PC-9 (cell line): ENCODE measurements around the gene PKNOX2. TPM values are rescaled to one million over a fixed set of nuclear protein-coding genes. Genes with fewer than 3 reads are reported as not detected.

Experiments
- BruUV-seq: library from RNA; stranded (reverse); fragments of 400-500 nt; replicated peaks from 2 replicates; lab custom pipeline; 2021; lab: Mats Ljungman, UMichigan
- CTCF ChIA-PET: fragments of 300-600 bp; sonication (Branson Sonifier 250); formaldehyde crosslinking; loops from one replicate; lab custom pipeline; 2022; ENCODE audit warnings: antibody characterized with exemption; lab: Charles Lee
- POLR2A ChIA-PET: fragments of 300-600 bp; sonication (Branson Sonifier 250); formaldehyde crosslinking; loops from one replicate; lab custom pipeline; 2022; ENCODE audit warnings: antibody characterized with exemption; ENCODE audit not compliant: unreplicated experiment; lab: Charles Lee
- DNase-seq, 2 experiments: peaks; one replicate each; pipeline versions ENCODE4 v3.0.0 to v3.0.0-alpha.2; 2015 to 2022; ENCODE audit warnings: mixed read lengths in 1 of 2
- H2AFZ ChIP-seq: fragments of 200-600 bp; sonication (generic); 2 replicates; pipeline ENCODE4 v1.8.1; 2017; ENCODE audit warnings: antibody characterized with exemption
- H3F3A ChIP-seq: fragments of 200-600 bp; sonication (generic); 2 replicates; pipeline ENCODE4 v1.8.1; 2017; ENCODE audit warnings: antibody characterized with exemption, mild to moderate bottlenecking, low read depth; ENCODE audit not compliant: insufficient read depth
- H3K27ac ChIP-seq: fragments of 200-600 bp; sonication (generic); 2 replicates; pipeline ENCODE4 v1.6.1; 2016; ENCODE audit warnings: mixed run types
- H3K27me3 ChIP-seq: fragments of 200-600 bp; sonication (generic); 2 replicates; pipeline ENCODE4 v1.6.1; 2016; ENCODE audit warnings: low read depth, mixed run types; ENCODE audit not compliant: insufficient read depth
- H3K36me3 ChIP-seq: fragments of 200-600 bp; sonication (generic); 2 replicates; pipeline ENCODE4 v1.6.1; 2016; ENCODE audit warnings: low read depth, mixed run types
- H3K4me1 ChIP-seq: fragments of 200-600 bp; sonication (generic); replicated peaks from 2 replicates; pipeline ENCODE4 v1.6.1; 2016; ENCODE audit warnings: mixed run types; ENCODE audit not compliant: insufficient read depth
- H3K4me2 ChIP-seq: fragments of 200-600 bp; sonication (generic); 2 replicates; pipeline ENCODE4 v1.6.1; 2017; ENCODE audit warnings: mixed run types
- H3K4me3 ChIP-seq: fragments of 200-600 bp; sonication (generic); 2 replicates; pipeline ENCODE4 v1.6.1; 2016; ENCODE audit warnings: mixed run types
- H3K79me2 ChIP-seq: fragments of 200-600 bp; sonication (generic); 2 replicates; pipeline ENCODE4 v1.6.1; 2017; ENCODE audit warnings: low read depth, mixed run types
- H3K9me2 ChIP-seq: fragments of 200-600 bp; sonication (generic); 2 replicates; pipeline ENCODE4 v1.8.1; 2017; ENCODE audit warnings: mild to moderate bottlenecking; ENCODE audit not compliant: insufficient read depth
- H3K9me3 ChIP-seq: fragments of 200-600 bp; sonication (generic); 2 replicates; pipeline ENCODE4 v1.8.1; 2016; ENCODE audit warnings: low read depth; ENCODE audit not compliant: insufficient read depth
- H4K20me1 ChIP-seq: fragments of 200-600 bp; sonication (generic); 2 replicates; pipeline ENCODE4 v1.8.1; 2017; ENCODE audit not compliant: insufficient read depth
- CTCF ChIP-seq: fragments of 200-600 bp; sonication (generic); conservative IDR thresholded peaks from 2 replicates; pipeline ENCODE4 v1.6.1; 2017; ENCODE audit warnings: mixed run types, antibody characterized with exemption, mild to moderate bottlenecking, moderate library complexity
- EZH2 ChIP-seq: fragments of 200-600 bp; sonication (generic); IDR thresholded peaks from 2 replicates; pipeline ENCODE4 v1.8.0; 2017; ENCODE audit warnings: antibody characterized with exemption, low read depth
- intact Hi-C: fragments of 100-400 bp; cut with micrococcal nuclease; formaldehyde crosslinking; loops from one replicate; pipeline ENCODE4 v1.10.0; 2022; ENCODE audit not compliant: unreplicated experiment
- total RNA-seq: library from RNA; stranded (reverse); gene quantifications from 2 replicates; pipeline ENCODE4 v1.2.3, GENCODE V29; 2021

PKNOX2 gene
- total RNA-seq, 1 experiment from 2014 or later, result not detected

- H3K9me3 ChIP-seq, result no peaks in the 10 kb centered on the region
- ChIA-PET POLR2A (no interaction called here), CTCF (no interaction called here)
- DNase-seq, result no peak
- H3K27me3 ChIP-seq, result peaks cover 33% of the 10 kb centered on the region
- no peaks in the 10 kb centered on the region for H3K79me2 ChIP-seq
- intact Hi-C loops, result no loop called here
- no peak overlapping the region for H2AFZ ChIP-seq
- no TSS peak for BruUV-seq
- H3K9me2 ChIP-seq, result no peaks in the 10 kb centered on the region
- no peak overlapping the region for H3K4me2 ChIP-seq
- no peak overlapping the region for H3K27ac ChIP-seq
- no peak overlapping the region for H3K4me3 ChIP-seq
- H3K4me1 ChIP-seq, result no peaks in the 10 kb centered on the region
- TF ChIP-seq EZH2 (no peak), CTCF (no peak)
- H4K20me1 ChIP-seq, result no peaks in the 10 kb centered on the region
- no peaks in the 10 kb centered on the region for H3F3A ChIP-seq
- H3K36me3 ChIP-seq, result no peaks in the 10 kb centered on the region
Measured at GRCh38 chr11:125326126-125326525, 161.6 kb downstream of the PKNOX2 start.

- H3F3A ChIP-seq, result no peaks in the 10 kb centered on the region
- H3K36me3 ChIP-seq, result no peaks in the 10 kb centered on the region
- POLR2A ChIA-PET, result no interaction called here
- H3K4me1 ChIP-seq, result no peaks in the 10 kb centered on the region
- no peak overlapping the region for H3K4me3 ChIP-seq
- no peak overlapping the region for H3K4me2 ChIP-seq
- H3K27ac ChIP-seq, result no peak overlapping the region
- H3K79me2 ChIP-seq, result no peaks in the 10 kb centered on the region
- BruUV-seq, result no TSS peak
- intact Hi-C loops, result no loop called here
- peaks cover 24% of the 10 kb centered on the region; the same call in 1 of the 2 replicates for H3K27me3 ChIP-seq
- no peaks in the 10 kb centered on the region for H3K9me3 ChIP-seq
- CTCF ChIA-PET, result no interaction called here
- H2AFZ ChIP-seq, result no peak overlapping the region
- H3K9me2 ChIP-seq, result no peaks in the 10 kb centered on the region
- H4K20me1 ChIP-seq, result no peaks in the 10 kb centered on the region
- DNase-seq, result no peak
- TF ChIP-seq CTCF (no peak), EZH2 (no peak)
Measured at GRCh38 chr11:125327518-125328224, 163.1 kb downstream of the PKNOX2 start.

GRCh38 chr11:125328225-125328580 is 163.7 kb downstream of the PKNOX2 start:
- intact Hi-C loops, result no loop called here
- DNase-seq, result no peak
- H3K4me2 ChIP-seq, result no peak overlapping the region
- ChIA-PET CTCF (no interaction called here), POLR2A (no interaction called here)
- H3F3A ChIP-seq, result no peaks in the 10 kb centered on the region
- H3K4me3 ChIP-seq, result no peak overlapping the region
- no peaks in the 10 kb centered on the region for H3K36me3 ChIP-seq
- no peak overlapping the region for H3K27ac ChIP-seq
- H2AFZ ChIP-seq, result no peak overlapping the region
- no peaks in the 10 kb centered on the region for H3K9me3 ChIP-seq
- peaks cover 24% of the 10 kb centered on the region; the same call in 1 of the 2 replicates for H3K27me3 ChIP-seq
- TF ChIP-seq CTCF (no peak), EZH2 (no peak)
- H3K4me1 ChIP-seq, result no peaks in the 10 kb centered on the region
- BruUV-seq, result no TSS peak
- H4K20me1 ChIP-seq, result no peaks in the 10 kb centered on the region
- no peaks in the 10 kb centered on the region for H3K79me2 ChIP-seq
- no peaks in the 10 kb centered on the region for H3K9me2 ChIP-seq
